Prostate gland (tissue), 2 donors: ENCODE data around the gene MEMO1.

Experiments used
- POLR2A ChIP-seq: fragments of 450-650 bp; IDR thresholded peaks from one replicate; pipeline ENCODE4 v1.6.1; 2016; ENCODE audit warnings: antibody characterized with exemption, mild to moderate bottlenecking
- POLR2AphosphoS5 ChIP-seq: sonication (generic); formaldehyde crosslinking; IDR thresholded peaks from one replicate; pipeline ENCODE4 v1.6.1; 2017; ENCODE audit warnings: antibody characterized with exemption
- TF ChIP-seq, protein P1 (sequence below), 4 experiments: fragments of 200-600 bp in 2 of 4; fragments of 450-650 bp in 2 of 4; sonication (generic) in 2 of 4; IDR thresholded peaks; 1 replicate in 3 of 4; 2 replicates in 1 of 4; pipeline ENCODE4 v1.5.1; 2016 to 2019; ENCODE audit warnings: antibody characterized with exemption in 4 of 4, mild to moderate bottlenecking in 2 of 4, moderate library complexity in 2 of 4

DNA sequence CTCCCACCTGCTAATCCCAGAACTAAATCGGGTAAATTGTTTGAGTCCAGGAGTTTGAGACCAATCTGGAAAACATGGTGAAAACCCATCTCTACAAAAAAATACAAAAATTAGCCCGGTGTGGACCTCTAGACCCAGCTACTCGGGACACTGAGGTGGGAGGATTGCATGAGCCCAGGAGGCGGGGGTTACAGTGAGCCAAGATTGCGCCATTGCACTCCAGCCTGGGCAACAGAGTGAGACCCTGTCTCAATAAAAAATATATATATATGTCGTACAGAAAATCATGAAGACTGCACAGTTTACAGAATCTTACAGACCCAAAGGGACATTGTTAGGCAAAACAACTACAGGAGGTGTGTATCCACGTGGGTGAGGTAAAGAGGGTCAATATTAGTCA lies 32.8 kb upstream of the MEMO1 start:
- TF ChIP-seq, protein P1, sequence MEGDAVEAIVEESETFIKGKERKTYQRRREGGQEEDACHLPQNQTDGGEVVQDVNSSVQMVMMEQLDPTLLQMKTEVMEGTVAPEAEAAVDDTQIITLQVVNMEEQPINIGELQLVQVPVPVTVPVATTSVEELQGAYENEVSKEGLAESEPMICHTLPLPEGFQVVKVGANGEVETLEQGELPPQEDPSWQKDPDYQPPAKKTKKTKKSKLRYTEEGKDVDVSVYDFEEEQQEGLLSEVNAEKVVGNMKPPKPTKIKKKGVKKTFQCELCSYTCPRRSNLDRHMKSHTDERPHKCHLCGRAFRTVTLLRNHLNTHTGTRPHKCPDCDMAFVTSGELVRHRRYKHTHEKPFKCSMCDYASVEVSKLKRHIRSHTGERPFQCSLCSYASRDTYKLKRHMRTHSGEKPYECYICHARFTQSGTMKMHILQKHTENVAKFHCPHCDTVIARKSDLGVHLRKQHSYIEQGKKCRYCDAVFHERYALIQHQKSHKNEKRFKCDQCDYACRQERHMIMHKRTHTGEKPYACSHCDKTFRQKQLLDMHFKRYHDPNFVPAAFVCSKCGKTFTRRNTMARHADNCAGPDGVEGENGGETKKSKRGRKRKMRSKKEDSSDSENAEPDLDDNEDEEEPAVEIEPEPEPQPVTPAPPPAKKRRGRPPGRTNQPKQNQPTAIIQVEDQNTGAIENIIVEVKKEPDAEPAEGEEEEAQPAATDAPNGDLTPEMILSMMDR (IDR thresholded peaks at IDR 0.05), result no peak
- TF ChIP-seq POLR2AphosphoS5, result no peak
- TF ChIP-seq POLR2A, result no peak
